Fibroblast of villous mesenchyme (primary cell): ENCODE data around the gene C1orf105. TPM values are rescaled to one million over a fixed set of nuclear protein-coding genes. Genes with fewer than 3 reads are reported as not detected.

Experiments used
- DNase-seq: peaks from one replicate; pipeline ENCODE4 v3.0.0-alpha.2; 2010; ENCODE audit warnings: low read depth
- H3K4me3 ChIP-seq: 2 replicates; pipeline ENCODE4 v1.5.1; 2011; ENCODE audit warnings: low read depth, mild to moderate bottlenecking, low read length
- CTCF ChIP-seq: IDR thresholded peaks from 2 replicates; pipeline ENCODE4 v1.5.1; 2012; ENCODE audit warnings: low read depth, mild to moderate bottlenecking, low read length; ENCODE audit not compliant: insufficient read depth
- total RNA-seq: library from RNA; depleted of rRNA; stranded (reverse); fragments of >200 nt; gene quantifications from 2 replicates; pipeline ENCODE4 v1.2.3, GENCODE V29; 2012

Gene C1orf105
- total RNA-seq, 1 donor: not detected

- H3K4me3 ChIP-seq: no peak overlapping the region
- DNase-seq: no peak
- no peak for TF ChIP-seq CTCF
Measured at GRCh38 chr1:172480431-172480830, 59.9 kb downstream of the C1orf105 start.

DNA sequence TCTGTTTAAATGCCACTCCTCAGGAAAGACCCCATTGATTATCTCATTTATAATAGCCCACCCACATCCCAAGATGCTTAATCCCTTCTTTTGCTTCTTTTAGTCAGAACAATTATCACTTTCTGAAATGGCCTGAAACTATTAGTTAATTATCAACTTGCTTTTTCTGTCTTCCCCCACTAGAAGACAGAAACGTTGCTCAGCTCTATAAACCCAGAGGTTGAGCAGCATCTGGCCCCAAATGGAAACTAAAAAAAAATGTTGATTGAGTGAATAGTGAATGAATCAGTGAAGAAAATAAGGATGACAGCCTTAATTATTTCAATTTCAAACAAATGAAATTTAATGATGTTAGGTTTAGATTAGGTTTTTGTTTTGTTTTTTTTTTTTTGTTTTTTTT lies 61.6 kb downstream of the C1orf105 start:
- H3K4me3 ChIP-seq: no peak overlapping the region
- no peak for DNase-seq
- TF ChIP-seq CTCF: no peak

DNA sequence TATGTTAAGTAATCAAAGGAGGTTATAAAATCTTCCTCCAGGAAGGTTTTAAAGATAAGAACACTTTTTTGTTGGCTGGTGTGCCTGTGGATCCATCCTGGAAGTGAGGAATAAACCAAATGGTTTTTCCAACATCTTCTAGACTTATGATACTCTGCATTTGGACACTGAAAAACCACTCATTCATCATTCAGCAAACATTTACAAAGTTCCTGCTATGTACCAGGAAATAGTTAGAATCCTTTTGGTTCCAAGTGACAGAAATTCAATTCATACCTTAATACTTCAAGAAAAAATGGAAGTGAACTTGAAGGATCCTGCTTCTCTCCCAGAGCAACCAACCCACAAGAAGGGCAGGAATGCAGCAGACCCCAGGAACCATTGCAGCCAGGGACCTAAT lies 63.0 kb downstream of the C1orf105 start:
- no peak for DNase-seq
- no peak for TF ChIP-seq CTCF
- H3K4me3 ChIP-seq: no peak overlapping the region

GRCh38 chr1:172484252-172484651 lies 63.8 kb downstream of the C1orf105 start:
- H3K4me3 ChIP-seq: no peak overlapping the region
- no peak for DNase-seq
- no peak for TF ChIP-seq CTCF

DNA sequence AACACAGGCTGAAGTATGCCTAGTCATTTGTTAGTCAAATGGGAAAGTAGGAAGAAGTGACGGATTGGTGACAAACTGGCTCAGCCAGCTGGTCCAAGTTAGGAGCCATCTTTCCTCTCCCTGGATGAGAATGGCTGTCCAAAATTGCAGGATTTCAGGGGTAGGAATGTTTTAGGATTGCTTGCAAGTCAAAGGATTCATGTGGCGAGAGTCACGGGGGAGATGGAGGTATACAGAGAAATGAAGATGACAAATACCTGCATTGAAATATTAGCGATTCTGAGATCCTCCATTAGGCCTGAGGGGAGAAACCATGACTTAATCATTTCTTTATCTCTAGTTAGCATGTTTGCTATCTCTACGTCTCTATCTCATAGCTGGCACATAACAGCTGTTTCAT lies 65.1 kb downstream of the C1orf105 start:
- no peak for DNase-seq
- no peak for TF ChIP-seq CTCF
- no peak overlapping the region for H3K4me3 ChIP-seq

DNA sequence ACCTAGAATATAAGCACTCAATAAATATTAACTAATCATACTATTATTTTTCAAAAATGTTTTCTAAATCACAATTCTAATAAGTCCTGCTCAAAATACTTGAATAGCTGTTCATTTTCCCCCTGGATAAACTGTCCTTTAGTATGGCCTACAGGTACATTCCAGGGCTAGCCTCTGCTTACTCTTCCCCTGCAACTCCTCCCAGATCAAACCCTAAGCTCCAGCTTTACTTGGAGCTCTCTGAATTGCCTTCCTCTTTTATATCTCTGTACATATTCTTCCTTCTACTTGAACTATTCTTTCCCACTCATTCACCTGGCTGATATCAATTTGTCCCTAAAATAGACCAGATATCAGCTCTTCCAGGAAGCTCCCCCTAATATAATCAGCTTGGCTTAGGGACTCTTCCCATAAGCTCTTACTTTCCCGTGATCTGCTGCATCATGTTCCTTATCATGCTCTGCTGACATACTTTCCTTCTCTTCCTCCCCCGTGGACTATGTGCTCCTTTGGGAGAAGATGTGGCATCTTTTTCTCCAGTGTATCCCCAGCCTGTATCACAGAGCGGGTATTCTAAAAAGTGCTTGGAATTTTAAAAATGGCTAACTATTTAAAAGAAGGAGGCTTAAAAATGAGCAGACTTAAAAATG lies 66.4 kb downstream of the C1orf105 start:
- no peak overlapping the region for H3K4me3 ChIP-seq
- DNase-seq: no peak
- no peak for TF ChIP-seq CTCF

DNA sequence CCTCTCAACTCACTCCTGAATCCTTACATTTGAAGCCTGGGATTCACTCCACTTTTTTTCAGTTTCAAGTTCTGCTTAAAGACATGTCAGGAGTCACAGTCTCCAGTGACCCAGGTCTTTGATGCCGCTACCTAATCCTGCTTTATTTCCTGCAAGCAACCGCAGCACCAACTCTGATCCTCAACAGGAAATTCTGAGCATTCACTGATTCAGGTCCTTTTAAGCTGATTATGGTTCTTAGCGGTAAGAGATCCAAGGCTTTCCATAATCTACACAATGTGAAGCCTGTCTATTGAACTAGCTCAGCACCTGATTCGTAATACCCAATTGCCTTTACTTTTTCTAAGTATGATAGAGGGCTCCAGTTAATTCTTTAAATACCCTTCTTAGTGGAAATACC lies 67.1 kb downstream of the C1orf105 start:
- peak; percentile 3 for DNase-seq
- no peak overlapping the region for H3K4me3 ChIP-seq
- no peak for TF ChIP-seq CTCF
